Neural progenitor cell (in vitro differentiated cells): ENCODE results near the gene HES2.

Experiments used
- EZH2 ChIP-seq: fragments of 200-600 bp; sonication (generic); IDR thresholded peaks from 2 replicates; pipeline ENCODE4 v1.6.1; 2017; ENCODE audit warnings: antibody characterized with exemption, mild to moderate bottlenecking, moderate library complexity
- TF ChIP-seq, protein P1 (sequence below): fragments of 200-600 bp; sonication (generic); IDR thresholded peaks from 2 replicates; pipeline ENCODE4 v1.5.1; 2017; ENCODE audit warnings: antibody characterized with exemption, mild to moderate bottlenecking

GRCh38 chr1:6444377-6444776, 24.7 kb upstream of the HES2 start:
- TF ChIP-seq, protein P1, sequence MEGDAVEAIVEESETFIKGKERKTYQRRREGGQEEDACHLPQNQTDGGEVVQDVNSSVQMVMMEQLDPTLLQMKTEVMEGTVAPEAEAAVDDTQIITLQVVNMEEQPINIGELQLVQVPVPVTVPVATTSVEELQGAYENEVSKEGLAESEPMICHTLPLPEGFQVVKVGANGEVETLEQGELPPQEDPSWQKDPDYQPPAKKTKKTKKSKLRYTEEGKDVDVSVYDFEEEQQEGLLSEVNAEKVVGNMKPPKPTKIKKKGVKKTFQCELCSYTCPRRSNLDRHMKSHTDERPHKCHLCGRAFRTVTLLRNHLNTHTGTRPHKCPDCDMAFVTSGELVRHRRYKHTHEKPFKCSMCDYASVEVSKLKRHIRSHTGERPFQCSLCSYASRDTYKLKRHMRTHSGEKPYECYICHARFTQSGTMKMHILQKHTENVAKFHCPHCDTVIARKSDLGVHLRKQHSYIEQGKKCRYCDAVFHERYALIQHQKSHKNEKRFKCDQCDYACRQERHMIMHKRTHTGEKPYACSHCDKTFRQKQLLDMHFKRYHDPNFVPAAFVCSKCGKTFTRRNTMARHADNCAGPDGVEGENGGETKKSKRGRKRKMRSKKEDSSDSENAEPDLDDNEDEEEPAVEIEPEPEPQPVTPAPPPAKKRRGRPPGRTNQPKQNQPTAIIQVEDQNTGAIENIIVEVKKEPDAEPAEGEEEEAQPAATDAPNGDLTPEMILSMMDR = no peak
- TF ChIP-seq EZH2 = no peak
